ENCODE measurements around the gene ORM1. TPM values are rescaled to one million over a fixed set of nuclear protein-coding genes. Genes with fewer than 3 reads are reported as not detected.
A peak's percentile ranks its signal among the peaks of the same experiment; 100 is the strongest.

Gene ORM1
- total and polyA plus RNA-seq, 4 donors: 1,297 to 69,591 (median 37,095) TPM

DNA sequence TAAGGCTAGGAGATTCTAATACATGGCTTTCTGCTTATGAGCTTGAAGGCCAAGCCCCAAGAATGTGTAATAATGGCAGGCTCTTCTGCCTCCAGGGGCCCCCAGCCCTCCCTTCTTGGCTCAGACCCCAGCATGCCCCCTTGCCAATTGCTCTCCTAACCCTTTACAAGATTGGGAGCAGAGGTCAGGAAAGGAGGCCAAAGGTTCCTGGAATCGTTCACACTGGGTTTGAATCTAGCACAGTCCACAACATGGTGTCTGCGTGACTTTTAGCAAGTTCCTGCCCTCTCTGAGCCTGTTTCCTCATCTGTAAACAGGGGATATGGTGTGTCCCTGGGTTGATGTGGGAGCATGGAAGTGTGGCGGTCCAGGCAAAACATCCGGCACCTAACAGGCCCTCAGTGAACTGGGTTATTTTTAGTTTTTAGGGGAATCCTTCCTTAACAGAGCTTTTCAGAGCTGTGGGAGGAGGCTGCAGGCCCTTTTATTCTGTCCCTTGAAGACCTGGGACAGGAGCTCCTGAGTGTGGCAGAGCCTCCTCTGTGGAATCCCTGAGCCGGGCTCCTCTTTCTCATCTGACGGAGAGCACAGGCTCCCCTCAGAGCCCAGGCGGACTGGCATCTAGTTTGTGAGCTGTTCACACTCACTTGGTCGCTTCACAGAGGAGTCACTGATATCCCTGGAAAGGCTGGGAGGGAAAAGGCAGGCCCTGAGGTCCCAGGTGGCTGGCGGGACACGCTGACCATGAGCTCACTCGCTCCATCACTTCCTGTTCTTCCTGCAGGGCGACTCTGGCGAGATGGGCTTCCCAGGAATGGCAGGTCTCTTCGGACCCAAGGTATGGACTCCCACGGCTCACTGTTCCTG lies 23.4 kb upstream of the ORM1 start:
- Histone ChIP-seq H3K9me3 (ENCODE audit: control insufficient read depth in 4 of 4, low read length in 3 of 4) (peaks cover 0 to 6% (median 2%) of the 10 kb centered on the region in 4 donors), H3K4me3 (ENCODE audit: low read depth in 1 of 3, low read length in 3 of 3) (no peak overlapping the region), H3K27me3 (ENCODE audit: control insufficient read depth in 4 of 4, insufficient read depth in 4 of 4, low read length in 3 of 4) (no peaks in the 10 kb centered on the region), H3K4me1 (ENCODE audit: control insufficient read depth in 4 of 4, insufficient read depth in 4 of 4, low read length in 3 of 4) (peaks cover 0 to 7% (median 4%) of the 10 kb centered on the region in 4 donors), H3K27ac (ENCODE audit: low read depth in 1 of 2, low read length in 2 of 2) (no peak overlapping the region), H3K36me3 (ENCODE audit: control insufficient read depth in 4 of 4, insufficient read depth in 3 of 4, low read depth in 1 of 4, low read length in 3 of 4) (peaks cover 6 to 29% (median 18%) of the 10 kb centered on the region in 4 donors), H3K9ac (ENCODE audit: low read depth in 1 of 2, low read length in 2 of 2) (no peak overlapping the region)
- DNase-seq (ENCODE audit: low spot score): no peak
- WGBS: 77% methylated on average over 15 of the region's 15 CpGs
- TF ChIP-seq JUND (IDR thresholded peaks at IDR 0.05) (no peak), CTCF (IDR thresholded peaks at IDR 0.05; ENCODE audit: low read depth, low read length, missing input control) (no peak), ATF3 (IDR thresholded peaks at IDR 0.05) (no peak), EGR1 (IDR thresholded peaks at IDR 0.05; ENCODE audit: low read depth in 2 of 2) (peak in 1 of 2 donors; percentile 40), FOXA1 (IDR thresholded peaks at IDR 0.05) (peak; percentile 64), HNF4A (conservative IDR thresholded peaks at IDR 0.05) (peak; percentile 76 to 81), SP1 (IDR thresholded peaks at IDR 0.05) (peak; percentile 35), RAD21 (IDR thresholded peaks at IDR 0.05) (peak in 1 of 2 donors; percentile 12), RXRA (IDR thresholded peaks at IDR 0.05) (peak; percentile 77 to 87), FOXA2 (IDR thresholded peaks at IDR 0.05) (peak; percentile 74), NR2F2 (IDR thresholded peaks at IDR 0.05) (peak; percentile 62), HNF4G (IDR thresholded peaks at IDR 0.05) (peak; percentile 13), YY1 (IDR thresholded peaks at IDR 0.05) (peak; percentile 30), TAF1 (conservative IDR thresholded peaks at IDR 0.05) (no peak)
- TF ChIP-seq, protein P1, sequence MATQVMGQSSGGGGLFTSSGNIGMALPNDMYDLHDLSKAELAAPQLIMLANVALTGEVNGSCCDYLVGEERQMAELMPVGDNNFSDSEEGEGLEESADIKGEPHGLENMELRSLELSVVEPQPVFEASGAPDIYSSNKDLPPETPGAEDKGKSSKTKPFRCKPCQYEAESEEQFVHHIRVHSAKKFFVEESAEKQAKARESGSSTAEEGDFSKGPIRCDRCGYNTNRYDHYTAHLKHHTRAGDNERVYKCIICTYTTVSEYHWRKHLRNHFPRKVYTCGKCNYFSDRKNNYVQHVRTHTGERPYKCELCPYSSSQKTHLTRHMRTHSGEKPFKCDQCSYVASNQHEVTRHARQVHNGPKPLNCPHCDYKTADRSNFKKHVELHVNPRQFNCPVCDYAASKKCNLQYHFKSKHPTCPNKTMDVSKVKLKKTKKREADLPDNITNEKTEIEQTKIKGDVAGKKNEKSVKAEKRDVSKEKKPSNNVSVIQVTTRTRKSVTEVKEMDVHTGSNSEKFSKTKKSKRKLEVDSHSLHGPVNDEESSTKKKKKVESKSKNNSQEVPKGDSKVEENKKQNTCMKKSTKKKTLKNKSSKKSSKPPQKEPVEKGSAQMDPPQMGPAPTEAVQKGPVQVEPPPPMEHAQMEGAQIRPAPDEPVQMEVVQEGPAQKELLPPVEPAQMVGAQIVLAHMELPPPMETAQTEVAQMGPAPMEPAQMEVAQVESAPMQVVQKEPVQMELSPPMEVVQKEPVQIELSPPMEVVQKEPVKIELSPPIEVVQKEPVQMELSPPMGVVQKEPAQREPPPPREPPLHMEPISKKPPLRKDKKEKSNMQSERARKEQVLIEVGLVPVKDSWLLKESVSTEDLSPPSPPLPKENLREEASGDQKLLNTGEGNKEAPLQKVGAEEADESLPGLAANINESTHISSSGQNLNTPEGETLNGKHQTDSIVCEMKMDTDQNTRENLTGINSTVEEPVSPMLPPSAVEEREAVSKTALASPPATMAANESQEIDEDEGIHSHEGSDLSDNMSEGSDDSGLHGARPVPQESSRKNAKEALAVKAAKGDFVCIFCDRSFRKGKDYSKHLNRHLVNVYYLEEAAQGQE (IDR thresholded peaks at IDR 0.05): peak; percentile 53
- TF ChIP-seq, protein P2, sequence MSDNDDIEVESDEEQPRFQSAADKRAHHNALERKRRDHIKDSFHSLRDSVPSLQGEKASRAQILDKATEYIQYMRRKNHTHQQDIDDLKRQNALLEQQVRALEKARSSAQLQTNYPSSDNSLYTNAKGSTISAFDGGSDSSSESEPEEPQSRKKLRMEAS (IDR thresholded peaks at IDR 0.05): peak; percentile 39

Data from liver (tissue), 9 donors.